Forelimb muscle (tissue), 1 donor: ENCODE results near the gene ISLR. TPM values are rescaled to one million over a fixed set of nuclear protein-coding genes. Genes with fewer than 3 reads are reported as not detected.

Experiments used
- DNase-seq: peaks from one replicate; pipeline ENCODE4 v3.0.0-alpha.2; 2013; ENCODE audit warnings: low read depth
- polyA plus RNA-seq: library from polyadenylated mRNA; unstranded; fragments of 120-200 nt; gene quantifications from one replicate; pipeline ENCODE4 v1.2.1, GENCODE V29; 2013; ENCODE audit not compliant: insufficient read length

The ISLR gene
- polyA plus RNA-seq, 1 donor = 142 TPM

GRCh38 chr15:74193905-74194304 is 20.4 kb downstream of the ISLR start:
- DNase-seq = no peak

GRCh38 chr15:74194572-74195559 is 21.4 kb downstream of the ISLR start:
- DNase-seq = no peak

GRCh38 chr15:74196175-74196574 is 22.7 kb downstream of the ISLR start:
- no peak for DNase-seq

GRCh38 chr15:74197176-74197965 is 23.9 kb downstream of the ISLR start:
- DNase-seq = no peak

GRCh38 chr15:74199297-74199652 is 25.8 kb downstream of the ISLR start:
- DNase-seq = no peak

GRCh38 chr15:74200412-74200815 is 26.9 kb downstream of the ISLR start:
- no peak for DNase-seq

- DNase-seq = no peak
Observed at GRCh38 chr15:74200871-74201419, 27.4 kb downstream of the ISLR start.

- no peak for DNase-seq
Observed at GRCh38 chr15:74201710-74202420, 28.4 kb downstream of the ISLR start.

- no peak for DNase-seq
Observed at GRCh38 chr15:74202452-74203401, 29.2 kb downstream of the ISLR start, which contains the start of gene STRA6. STRA6 (minus strand) TSS chr15:74202787; CDS start chr15:74202267, 520 bp downstream.

GRCh38 chr15:74203914-74204431 is 30.5 kb downstream of the ISLR start:
- DNase-seq = no peak

GRCh38 chr15:74205582-74205947 is 32.1 kb downstream of the ISLR start:
- DNase-seq = no peak

GRCh38 chr15:74206801-74207281 is 33.3 kb downstream of the ISLR start:
- no peak for DNase-seq

- DNase-seq = no peak
Observed at GRCh38 chr15:74207652-74208440, 34.3 kb downstream of the ISLR start.

GRCh38 chr15:74208496-74208895 is 35.0 kb downstream of the ISLR start:
- no peak for DNase-seq

GRCh38 chr15:74208901-74209559 is 35.5 kb downstream of the ISLR start:
- DNase-seq = no peak

GRCh38 chr15:74209560-74209958 is 36.0 kb downstream of the ISLR start:
- DNase-seq = no peak

GRCh38 chr15:74209997-74210671 is 36.6 kb downstream of the ISLR start:
- DNase-seq = no peak

GRCh38 chr15:74210729-74211128 is 37.2 kb downstream of the ISLR start:
- no peak for DNase-seq
